ENCODE results near the gene WDR62. TPM values are rescaled to one million over a fixed set of nuclear protein-coding genes. Genes with fewer than 3 reads are reported as not detected.
A peak's percentile ranks its signal among the peaks of the same experiment; 100 is the strongest.

Gene WDR62
- total and polyA plus RNA-seq, 2 donors = 2.4 to 4.6 TPM

- H3K9me3 ChIP-seq (ENCODE audit: control insufficient read depth in 2 of 2, insufficient read depth in 1 of 2, low read length in 1 of 2) = no peaks in the 10 kb centered on the region
- no peaks in the 10 kb centered on the region for H3K4me1 ChIP-seq (ENCODE audit: control insufficient read depth in 2 of 2, insufficient read depth in 2 of 2, low read length in 2 of 2)
- H3K4me3 ChIP-seq (ENCODE audit: low read length in 2 of 2) = peak overlapping the region; percentile 25 to 30
- no peak for DNase-seq (ENCODE audit: low read depth in 6 of 9, low spot score in 9 of 9)
- H3K27ac ChIP-seq (ENCODE audit: low read depth in 1 of 2, low read length in 1 of 2) = peak overlapping the region; percentile 64 to 72
- no peaks in the 10 kb centered on the region for H3K27me3 ChIP-seq (ENCODE audit: control insufficient read depth in 2 of 2, insufficient read depth in 1 of 2, low read length in 1 of 2)
- 86% methylated on average over 16 of the region's 16 CpGs for WGBS
- peaks cover 23 to 38% of the 10 kb centered on the region in 2 donors for H3K36me3 ChIP-seq (ENCODE audit: control insufficient read depth in 2 of 2, insufficient read depth in 2 of 2, low read length in 1 of 2)
Measured at GRCh38 chr19:36152019-36152351, 97.3 kb downstream of the WDR62 start.

- WGBS = 56% methylated on average over 40 of the region's 40 CpGs
Measured at GRCh38 chr19:36152352-36153091, 97.8 kb downstream of the WDR62 start, which contains the start of gene COX7A1. TSS of gene COX7A1 (minus strand) at chr19:36152447. CDS start at chr19:36152407, 40 bp downstream.

GRCh38 chr19:36153126-36153525 is 98.4 kb downstream of the WDR62 start:
- DNase-seq (ENCODE audit: low read depth in 6 of 9, low spot score in 9 of 9) = no peak
- no peak overlapping the region for H3K4me3 ChIP-seq (ENCODE audit: low read length in 2 of 2)
- 98% methylated on average over 10 of the region's 10 CpGs for WGBS
- peaks cover 18 to 28% of the 10 kb centered on the region in 2 donors for H3K36me3 ChIP-seq (ENCODE audit: control insufficient read depth in 2 of 2, insufficient read depth in 2 of 2, low read length in 1 of 2)
- no peaks in the 10 kb centered on the region for H3K27me3 ChIP-seq (ENCODE audit: control insufficient read depth in 2 of 2, insufficient read depth in 1 of 2, low read length in 1 of 2)
- no peaks in the 10 kb centered on the region for H3K9me3 ChIP-seq (ENCODE audit: control insufficient read depth in 2 of 2, insufficient read depth in 1 of 2, low read length in 1 of 2)
- no peak overlapping the region for H3K27ac ChIP-seq (ENCODE audit: low read depth in 1 of 2, low read length in 1 of 2)
- H3K4me1 ChIP-seq (ENCODE audit: control insufficient read depth in 2 of 2, insufficient read depth in 2 of 2, low read length in 2 of 2) = no peaks in the 10 kb centered on the region

More at GRCh38 chr19:36152352-36153091, 97.8 kb downstream of the WDR62 start, which contains the start of gene COX7A1:
- H3K36me3 ChIP-seq (ENCODE audit: control insufficient read depth in 2 of 2, insufficient read depth in 2 of 2, low read length in 1 of 2) = peaks cover 20 to 33% of the 10 kb centered on the region in 2 donors
- no peaks in the 10 kb centered on the region for H3K9me3 ChIP-seq (ENCODE audit: control insufficient read depth in 2 of 2, insufficient read depth in 1 of 2, low read length in 1 of 2)
- DNase-seq (ENCODE audit: low read depth in 6 of 9, low spot score in 9 of 9) = no peak
- no peaks in the 10 kb centered on the region for H3K27me3 ChIP-seq (ENCODE audit: control insufficient read depth in 2 of 2, insufficient read depth in 1 of 2, low read length in 1 of 2)
- H3K4me1 ChIP-seq (ENCODE audit: control insufficient read depth in 2 of 2, insufficient read depth in 2 of 2, low read length in 2 of 2) = no peaks in the 10 kb centered on the region
- peak within 1 kb of the TSS; percentile 64 to 72 for H3K27ac ChIP-seq (ENCODE audit: low read depth in 1 of 2, low read length in 1 of 2)
- peak within 1 kb of the TSS; percentile 25 to 30 for H3K4me3 ChIP-seq (ENCODE audit: low read length in 2 of 2)

Other genes with a start within 250 kb of the WDR62 start
- 0.19 TPM for gene PRODH2, start 242.1 kb upstream of the WDR62 start, total RNA-seq
- 0.23 TPM for gene PRODH2, start 242.1 kb upstream of the WDR62 start, polyA plus RNA-seq
- 2.4 TPM for gene NPHS1, start 202.4 kb upstream of the WDR62 start, total RNA-seq
- 0.34 TPM for gene NPHS1, start 202.4 kb upstream of the WDR62 start, polyA plus RNA-seq
- gene KIRREL2, start 198.0 kb upstream of the WDR62 start, total RNA-seq = 2.2 TPM
- gene KIRREL2, start 198.0 kb upstream of the WDR62 start, polyA plus RNA-seq = 0.75 TPM
- 2.5 TPM for gene APLP1, start 186.3 kb upstream of the WDR62 start, total RNA-seq
- gene APLP1, start 186.3 kb upstream of the WDR62 start, polyA plus RNA-seq = 3.3 TPM
- gene NFKBID, start 154.4 kb upstream of the WDR62 start, total RNA-seq = 12.0 TPM
- 29.8 TPM for gene NFKBID, start 154.4 kb upstream of the WDR62 start, polyA plus RNA-seq
- 50.7 TPM for gene HCST, start 152.4 kb upstream of the WDR62 start, total RNA-seq
- 158 TPM for gene HCST, start 152.4 kb upstream of the WDR62 start, polyA plus RNA-seq
- 52.6 TPM for gene TYROBP, start 146.6 kb upstream of the WDR62 start, total RNA-seq
- gene TYROBP, start 146.6 kb upstream of the WDR62 start, polyA plus RNA-seq = 162 TPM
- 0.47 TPM for gene LRFN3, start 118.5 kb upstream of the WDR62 start, total RNA-seq
- 1.6 TPM for gene LRFN3, start 118.5 kb upstream of the WDR62 start, polyA plus RNA-seq
- 28.8 TPM for gene SDHAF1, start 59.7 kb upstream of the WDR62 start, total RNA-seq
- 27.2 TPM for gene SDHAF1, start 59.7 kb upstream of the WDR62 start, polyA plus RNA-seq
- 3.1 TPM for gene SYNE4, start 46.1 kb upstream of the WDR62 start, total RNA-seq
- gene SYNE4, start 46.1 kb upstream of the WDR62 start, polyA plus RNA-seq = 5.8 TPM
- 14.1 TPM for gene ALKBH6, start 40.7 kb upstream of the WDR62 start, total RNA-seq
- gene ALKBH6, start 40.7 kb upstream of the WDR62 start, polyA plus RNA-seq = 33.9 TPM
- gene CLIP3, start 22.0 kb upstream of the WDR62 start, total RNA-seq = 3.6 TPM
- gene CLIP3, start 22.0 kb upstream of the WDR62 start, polyA plus RNA-seq = 6.7 TPM
- gene THAP8, start 612 bp upstream of the WDR62 start, total RNA-seq = 5.4 TPM
- 5.7 TPM for gene THAP8, start 612 bp upstream of the WDR62 start, polyA plus RNA-seq
- gene OVOL3, start 56.2 kb downstream of the WDR62 start, total RNA-seq = not detected
- 0.11 TPM for gene OVOL3, start 56.2 kb downstream of the WDR62 start, polyA plus RNA-seq
- gene POLR2I, start 60.0 kb downstream of the WDR62 start, total RNA-seq = 81.7 TPM
- gene POLR2I, start 60.0 kb downstream of the WDR62 start, polyA plus RNA-seq = 58.2 TPM
- 186 TPM for gene TBCB, start 60.6 kb downstream of the WDR62 start, total RNA-seq
- gene TBCB, start 60.6 kb downstream of the WDR62 start, polyA plus RNA-seq = 159 TPM
- 254 TPM for gene CAPNS1, start 85.2 kb downstream of the WDR62 start, total RNA-seq
- gene CAPNS1, start 85.2 kb downstream of the WDR62 start, polyA plus RNA-seq = 380 TPM
- gene COX7A1, start 97.5 kb downstream of the WDR62 start, total RNA-seq = 45.0 TPM
- 40.4 TPM for gene COX7A1, start 97.5 kb downstream of the WDR62 start, polyA plus RNA-seq
- 3.1 TPM for gene ZNF565, start 159.8 kb downstream of the WDR62 start, total RNA-seq
- gene ZNF565, start 159.8 kb downstream of the WDR62 start, polyA plus RNA-seq = 3.0 TPM
- 74.7 TPM for gene ZNF146, start 160.2 kb downstream of the WDR62 start, total RNA-seq
- 41.4 TPM for gene ZNF146, start 160.2 kb downstream of the WDR62 start, polyA plus RNA-seq

Data from thymus (tissue), 11 donors.